SH-SY5Y (cell line): ENCODE data around the gene ACKR2.

Experiments used
- GATA2 ChIP-seq: IDR thresholded peaks from 2 replicates; pipeline ENCODE4 v1.6.1; 2011; ENCODE audit warnings: mild to moderate bottlenecking, low read depth, low read length
- GATA3 ChIP-seq: IDR thresholded peaks from 2 replicates; pipeline ENCODE4 v1.6.1; 2011; ENCODE audit warnings: low read depth, mild to moderate bottlenecking, low read length, moderate library complexity

- TF ChIP-seq GATA2 (no peak), GATA3 (no peak)
Measured at GRCh38 chr3:42906848-42907183, 97.6 kb downstream of the ACKR2 start.
